ENCODE results near the gene ENTPD5.
"Not testable (repeated sequence)": the region's sequence is repeated elsewhere in the genome, so short reads cannot be mapped to it uniquely, and the experiment has no call there.

ENTPD5 gene

GRCh38 chr14:74005664-74006063 lies 13.4 kb downstream of the ENTPD5 start:
- not testable (repeated sequence) for DNase-seq (ENCODE audit: low read depth, low spot score)

- no peak for DNase-seq (ENCODE audit: low read depth, low spot score)
These were observed 20.4 kb downstream of the ENTPD5 start for GRCh38 chr14:73998726-73999125.

GRCh38 chr14:73997944-73998447 lies 21.1 kb downstream of the ENTPD5 start:
- DNase-seq (ENCODE audit: low read depth, low spot score), result no peak

- no peak for DNase-seq (ENCODE audit: low read depth, low spot score)
These were observed 21.8 kb downstream of the ENTPD5 start for GRCh38 chr14:73997108-73997943.

- no peak for DNase-seq (ENCODE audit: low read depth, low spot score)
These were observed 22.4 kb downstream of the ENTPD5 start for GRCh38 chr14:73996731-73997107.

- no peak for DNase-seq (ENCODE audit: low read depth, low spot score)
These were observed 23.1 kb downstream of the ENTPD5 start for GRCh38 chr14:73995977-73996378.

GRCh38 chr14:73994926-73995325 lies 24.2 kb downstream of the ENTPD5 start:
- not testable (repeated sequence) for DNase-seq (ENCODE audit: low read depth, low spot score)

- DNase-seq (ENCODE audit: low read depth, low spot score), result no peak
These were observed 28.0 kb downstream of the ENTPD5 start for GRCh38 chr14:73991092-73991491.

GRCh38 chr14:73988656-73989055 lies 30.4 kb downstream of the ENTPD5 start:
- DNase-seq (ENCODE audit: low read depth, low spot score), result not testable (repeated sequence)

GRCh38 chr14:73988065-73988464 lies 31.0 kb downstream of the ENTPD5 start:
- DNase-seq (ENCODE audit: low read depth, low spot score), result no peak

- DNase-seq (ENCODE audit: low read depth, low spot score), result no peak
These were observed 41.2 kb downstream of the ENTPD5 start for GRCh38 chr14:73977896-73978295.

- no peak for DNase-seq (ENCODE audit: low read depth, low spot score)
These were observed 43.0 kb downstream of the ENTPD5 start for GRCh38 chr14:73976125-73976524.

GRCh38 chr14:73973497-73973896 lies 45.6 kb downstream of the ENTPD5 start:
- no peak for DNase-seq (ENCODE audit: low read depth, low spot score)

- DNase-seq (ENCODE audit: low read depth, low spot score), result no peak
These were observed 50.2 kb downstream of the ENTPD5 start for GRCh38 chr14:73968885-73969284.

- no peak for DNase-seq (ENCODE audit: low read depth, low spot score)
These were observed 53.9 kb downstream of the ENTPD5 start for GRCh38 chr14:73965216-73965615.

- DNase-seq (ENCODE audit: low read depth, low spot score), result no peak
These were observed 57.9 kb downstream of the ENTPD5 start for GRCh38 chr14:73961192-73961591.

GRCh38 chr14:73958591-73958990 lies 60.5 kb downstream of the ENTPD5 start:
- DNase-seq (ENCODE audit: low read depth, low spot score), result no peak

GRCh38 chr14:73955674-73956073 lies 63.4 kb downstream of the ENTPD5 start:
- DNase-seq (ENCODE audit: low read depth, low spot score), result no peak

GRCh38 chr14:73953731-73954130 lies 65.4 kb downstream of the ENTPD5 start:
- DNase-seq (ENCODE audit: low read depth, low spot score), result no peak

- peak; percentile 86 for DNase-seq (ENCODE audit: low read depth, low spot score)
These were observed 69.0 kb downstream of the ENTPD5 start, which contains the start of the genes COQ6 and FAM161B for GRCh38 chr14:73949752-73950734. Gene COQ6, plus strand, starts transcription at chr14:73950302. Its CDS starts 31 bp downstream, at chr14:73950333. Gene FAM161B, minus strand, starts transcription at chr14:73950094. Its CDS starts 68 bp downstream, at chr14:73950026.

GRCh38 chr14:73945159-73945670 lies 73.9 kb downstream of the ENTPD5 start:
- DNase-seq (ENCODE audit: low read depth, low spot score), result no peak

Measured in activated naive CD8-positive, alpha-beta T cell treated with anti-CD3 and anti-CD28 coated beads, Interleukin-2, amount 50 U/mL, for 16 hours (primary cell).